ENCODE measurements around the gene STEAP3.

GRCh38 chr2:119295688-119296375, 72.2 kb downstream of the STEAP3 start:
- TF ChIP-seq CTCF (IDR thresholded peaks at IDR 0.05 in 4 of 5, conservative IDR thresholded peaks at IDR 0.05 in 1 of 5): no peak
- no peak for TF ChIP-seq POLR2A (IDR thresholded peaks at IDR 0.05)
